HG02798 (cell line): ENCODE data around the gene RHBDL1.

Experiments used
- ATAC-seq: cut with Tn5 transposase; IDR thresholded peaks from one replicate; pipeline ENCODE4 v1.9.1; 2021; ENCODE audit warnings: mild to moderate bottlenecking; ENCODE audit not compliant: unreplicated experiment, poor library complexity

RHBDL1 gene

GRCh38 chr16:652454-653305, 22.8 kb upstream of the RHBDL1 start:
- no peak for ATAC-seq

DNA sequence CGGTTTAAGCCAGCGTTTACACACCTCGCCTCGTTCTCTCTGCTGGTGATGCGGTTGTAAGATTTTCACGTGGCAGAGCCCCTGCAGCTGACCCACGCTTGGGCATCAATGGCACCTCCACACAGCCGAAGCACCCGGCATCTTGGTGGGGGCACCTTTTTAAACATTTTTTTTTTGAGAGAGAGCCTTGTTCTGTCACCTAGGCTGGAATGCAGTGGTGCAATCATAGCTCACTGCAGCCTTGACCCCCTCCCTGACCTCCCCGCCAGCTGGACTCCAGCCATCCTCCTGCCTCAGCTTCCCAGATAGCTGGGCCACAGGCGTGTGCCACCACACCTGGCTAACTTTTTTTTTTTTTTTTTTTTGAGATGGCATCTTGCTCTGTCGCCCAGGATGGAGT, 21.4 kb upstream of the RHBDL1 start:
- ATAC-seq, result no peak

DNA sequence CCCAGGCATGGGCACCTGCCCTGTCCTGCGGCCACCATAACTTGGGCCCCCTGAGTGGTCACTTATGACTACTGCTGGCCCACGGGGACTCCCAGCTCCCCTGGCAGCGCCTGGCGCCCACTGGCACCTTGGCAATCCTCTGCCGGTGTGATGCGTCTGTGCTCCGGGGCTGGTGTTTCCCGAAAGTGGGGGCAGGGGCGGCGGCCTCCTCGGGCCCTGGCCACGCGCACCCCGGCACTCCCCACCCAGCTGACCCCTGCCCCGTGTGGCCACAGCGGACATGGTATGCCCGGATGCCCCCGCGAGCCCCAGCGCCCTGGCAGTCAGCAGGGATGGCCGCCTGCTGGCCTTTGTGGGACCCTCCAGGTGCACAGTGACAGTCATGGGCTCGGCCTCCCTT, 18.0 kb upstream of the RHBDL1 start:
- no peak for ATAC-seq

DNA sequence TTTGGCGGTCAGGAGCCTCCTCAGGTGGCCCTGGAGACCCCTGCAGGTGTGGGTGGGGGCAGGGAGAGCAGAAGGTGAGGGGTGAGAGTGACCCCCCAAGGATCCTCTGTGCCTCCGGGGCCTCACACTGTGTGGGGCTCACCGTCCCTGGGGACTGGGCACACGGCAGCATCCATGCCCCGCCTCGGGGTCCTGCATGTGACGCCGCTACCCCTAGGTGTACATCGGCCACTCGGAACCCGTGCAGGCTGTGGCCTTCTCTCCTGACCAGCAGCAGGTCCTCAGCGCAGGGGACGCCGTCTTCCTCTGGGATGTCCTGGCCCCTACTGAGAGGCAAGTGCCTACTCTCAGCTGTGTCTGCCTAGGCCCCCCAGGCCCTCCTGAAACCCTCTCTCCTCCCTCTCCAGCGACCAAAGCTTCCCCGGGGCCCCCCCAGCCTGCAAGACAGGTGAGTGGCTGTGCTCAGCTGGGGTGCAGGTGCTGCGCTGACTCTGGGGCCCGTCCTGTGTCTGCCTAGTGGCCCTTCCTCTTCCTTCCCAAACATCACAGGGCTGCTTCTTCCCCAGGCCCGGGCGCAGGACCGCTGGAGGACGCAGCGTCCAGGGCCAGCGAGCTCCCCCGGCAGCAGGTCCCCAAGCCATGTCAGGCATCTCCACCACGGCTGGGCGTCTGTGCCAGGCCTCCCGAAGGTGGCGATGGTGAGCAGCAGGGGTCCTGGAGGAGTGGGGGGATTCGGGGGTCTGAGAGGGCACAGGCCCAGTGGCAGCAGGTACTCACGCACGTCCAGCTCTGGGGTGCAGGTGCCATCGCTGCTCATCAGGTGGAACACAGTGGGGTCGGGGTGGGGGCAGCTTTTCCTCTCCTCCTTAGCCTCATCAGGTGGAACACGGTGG, 16.5 kb upstream of the RHBDL1 start:
- ATAC-seq, result no peak

DNA sequence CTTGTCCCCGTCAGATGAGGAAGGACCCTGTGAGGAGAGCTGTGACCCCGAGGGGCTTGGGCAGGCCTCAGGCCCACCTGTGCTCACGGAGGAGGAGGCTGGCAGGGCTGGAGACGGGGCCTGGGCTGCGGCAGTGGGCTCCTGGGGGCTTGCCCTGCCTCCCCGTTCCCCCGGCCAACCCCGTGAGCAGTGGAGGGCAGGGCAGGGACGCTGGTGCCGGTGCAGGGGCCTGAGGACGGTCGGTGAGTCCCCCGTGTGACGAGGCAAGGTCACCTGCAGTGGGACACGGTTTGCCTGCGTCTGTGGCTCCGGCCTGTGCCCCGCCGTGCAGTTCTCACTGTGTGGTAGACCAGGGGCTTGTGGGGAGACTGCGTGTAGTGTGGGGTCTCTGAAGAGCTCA, 15.9 kb upstream of the RHBDL1 start:
- no peak for ATAC-seq

DNA sequence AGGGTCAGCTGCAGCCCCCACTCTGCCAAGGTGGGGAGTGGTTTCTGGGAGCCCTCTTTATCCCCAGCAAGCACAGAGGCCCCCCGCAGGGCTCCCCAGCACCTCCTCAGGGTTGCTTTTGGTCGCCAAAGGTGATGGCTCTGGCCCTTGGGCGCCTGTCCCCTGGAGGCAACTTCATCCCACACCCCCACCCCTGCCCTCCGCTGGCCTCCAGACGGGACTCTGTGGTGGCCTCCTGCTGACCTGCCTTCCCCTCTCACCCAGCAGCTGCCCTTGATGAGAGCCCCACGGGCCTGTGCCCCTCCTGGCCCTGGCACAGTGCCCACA, 15.4 kb upstream of the RHBDL1 start:
- ATAC-seq, result no peak

- peak; percentile 63 for ATAC-seq
Measured at GRCh38 chr16:660459-661183, 14.8 kb upstream of the RHBDL1 start.

DNA sequence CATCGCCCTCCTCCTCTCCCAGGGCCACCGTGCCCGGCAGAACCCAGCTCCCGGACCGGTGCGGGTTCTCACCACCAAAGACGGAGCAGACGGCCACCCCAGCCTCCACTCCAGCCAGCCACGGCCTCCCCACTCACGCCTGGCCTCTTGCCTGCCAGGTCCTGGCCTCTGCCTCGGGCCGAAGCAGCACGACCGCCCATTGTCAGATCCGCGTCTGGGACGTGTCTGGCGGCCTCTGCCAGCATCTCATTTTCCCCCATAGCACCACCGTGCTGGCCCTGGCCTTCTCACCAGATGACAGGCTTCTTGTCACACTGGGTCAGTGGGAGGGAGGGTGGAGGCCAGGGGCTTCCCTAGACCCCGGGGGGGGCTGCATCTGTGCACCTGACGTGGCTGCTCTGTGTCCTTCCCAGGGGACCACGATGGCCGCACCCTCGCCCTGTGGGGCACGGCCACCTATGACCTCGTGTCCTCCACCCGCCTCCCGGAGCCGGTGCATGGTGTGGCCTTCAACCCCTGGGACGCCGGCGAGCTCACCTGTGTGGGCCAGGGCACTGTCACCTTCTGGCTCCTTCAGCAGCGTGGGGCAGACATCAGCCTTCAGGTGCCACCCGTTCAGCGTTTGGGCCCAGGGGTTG, 14.2 kb upstream of the RHBDL1 start:
- ATAC-seq, result no peak

DNA sequence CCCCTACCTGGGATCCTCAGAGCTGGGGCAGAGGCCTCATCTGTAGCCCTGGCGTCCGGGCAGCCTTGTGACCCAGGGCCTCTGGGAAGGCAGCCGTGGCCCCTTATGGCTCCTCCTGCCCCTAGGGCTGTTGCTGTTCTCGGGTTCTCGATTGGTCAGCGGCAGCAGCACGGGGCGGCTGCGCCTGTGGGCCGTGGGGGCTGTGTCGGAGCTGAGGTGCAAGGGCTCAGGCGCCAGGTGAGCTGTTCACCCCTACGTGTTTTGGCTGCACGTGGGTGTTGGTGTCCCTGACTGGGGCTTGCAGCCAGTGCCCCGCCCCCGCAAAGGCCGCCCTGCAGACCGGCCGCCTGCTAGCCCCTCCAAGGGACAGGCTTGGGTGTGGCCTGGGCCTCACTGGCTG, 13.4 kb upstream of the RHBDL1 start:
- ATAC-seq, result no peak

DNA sequence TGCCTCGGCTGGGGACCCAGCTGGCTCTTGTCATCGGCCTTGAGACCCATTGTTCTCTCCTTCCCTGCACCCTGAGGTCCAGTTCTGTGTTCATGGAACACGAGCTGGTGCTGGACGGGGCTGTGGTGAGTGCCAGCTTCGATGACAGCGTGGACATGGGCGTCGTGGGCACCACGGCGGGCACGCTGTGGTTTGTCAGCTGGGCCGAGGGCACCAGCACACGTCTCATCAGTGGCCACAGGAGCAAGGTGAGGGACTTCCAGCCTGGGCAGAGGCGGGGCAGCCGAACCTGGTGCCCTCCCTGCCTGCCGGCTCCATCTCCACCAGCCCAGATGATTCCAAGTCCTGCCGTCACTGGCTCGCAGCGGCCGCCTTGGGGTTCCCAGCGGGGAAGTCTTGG, 12.9 kb upstream of the RHBDL1 start:
- ATAC-seq, result no peak

- no peak for ATAC-seq
Measured at GRCh38 chr16:666572-666971, 8.9 kb upstream of the RHBDL1 start.

DNA sequence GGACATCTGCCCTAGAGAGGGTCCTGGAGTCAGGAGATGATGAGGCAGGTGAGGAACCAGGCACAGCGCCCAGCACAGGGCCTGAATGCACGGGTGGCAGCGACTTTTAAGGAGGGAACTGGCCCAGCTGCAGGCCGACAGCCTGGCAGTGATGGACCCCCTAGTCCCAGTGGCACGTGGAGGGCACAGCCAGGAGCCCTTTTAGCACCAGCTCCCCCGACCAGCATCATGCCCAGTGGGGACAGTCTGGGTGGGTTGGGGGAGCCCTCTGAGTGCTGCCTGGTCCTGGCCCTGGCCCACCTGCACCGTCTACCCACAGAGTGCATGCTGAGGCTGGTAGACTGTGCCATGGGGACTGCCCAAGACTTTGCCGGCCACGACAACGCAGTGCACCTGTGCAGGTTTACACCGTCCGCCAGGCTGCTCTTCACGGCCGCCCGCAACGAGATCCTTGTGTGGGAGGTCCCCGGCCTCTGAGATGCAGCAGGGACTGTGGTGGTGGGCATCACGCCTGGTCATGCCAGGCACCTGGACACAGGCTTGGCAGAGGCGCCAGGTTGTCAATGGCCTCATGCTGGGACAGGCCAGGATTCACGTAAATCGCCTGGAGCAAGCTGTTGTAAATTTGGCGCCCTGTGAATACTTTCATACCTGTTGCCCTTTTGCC, 8.2 kb upstream of the RHBDL1 start:
- ATAC-seq, result no peak

- ATAC-seq, result peak; percentile 92
Measured at GRCh38 chr16:667780-668518, 7.5 kb upstream of the RHBDL1 start, which contains the start of gene RHOT2. TSS of gene RHOT2 (plus strand) at chr16:668132. CDS start at chr16:668200, 68 bp downstream.

- peak; percentile 15 for ATAC-seq
Measured at GRCh38 chr16:668519-669171, 6.8 kb upstream of the RHBDL1 start.

GRCh38 chr16:669666-670065, 5.8 kb upstream of the RHBDL1 start:
- no peak for ATAC-seq

GRCh38 chr16:670485-671352, 4.8 kb upstream of the RHBDL1 start:
- ATAC-seq, result no peak

- no peak for ATAC-seq
Measured at GRCh38 chr16:671353-672131, 3.9 kb upstream of the RHBDL1 start.
